K562 (cell line): ENCODE measurements around the gene ECT2. TPM values are rescaled to one million over a fixed set of nuclear protein-coding genes. Genes with fewer than 3 reads are reported as not detected.

Experiments
- CEBPB ChIP-seq: fragments of 450-650 bp; IDR thresholded peaks from 2 replicates; pipeline ENCODE4 v1.6.1; 2016; ENCODE audit warnings: missing genetic modification characterization, missing compliant biosample characterization
- MECOM ChIP-seq: fragments of 250-450 bp; sonication (Bioruptor Pico); IDR thresholded peaks from 2 replicates; pipeline ENCODE4 v1.8.0; 2022; ENCODE audit warnings: inconsistent platforms
- MYC ChIP-seq, 2 experiments: fragments of 250-450 bp in 1 of 2; sonication (Bioruptor Pico) in 1 of 2; IDR thresholded peaks; 2 replicates each; pipeline versions ENCODE4 v1.5.1 to v1.6.1; 2012 to 2021; ENCODE audit warnings: low read depth in 2 of 2, borderline replicate concordance in 1 of 2, improper control_type of control experiment in 1 of 2, low read length in 1 of 2, mild to moderate bottlenecking in 1 of 2, moderate library complexity in 1 of 2
- ZBTB1 ChIP-seq: sonication (generic); formaldehyde crosslinking; IDR thresholded peaks from 2 replicates; pipeline ENCODE4 v1.8.1; 2023; ENCODE audit warnings: missing genetic modification reagents, low read depth, mild to moderate bottlenecking, borderline replicate concordance
- ZNF282 ChIP-seq: sonication (generic); formaldehyde crosslinking; IDR thresholded peaks from 2 replicates; pipeline ENCODE4 v1.8.1; 2023; ENCODE audit warnings: missing genetic modification reagents
- polyA plus RNA-seq, 8 experiments: library from polyadenylated mRNA; depleted of rRNA in 4 of 8; stranded (reverse) in 5 of 8; unstranded in 3 of 8; fragments of >200 nt; fragmentation: Nextera tagmentation in 2 of 8; fragmentation: Illumina TruSeq in 1 of 8; extraction: Ambion mirVana in 2 of 8; extraction: Trizol in 1 of 8; gene quantifications; 2 replicates each; pipeline versions ENCODE4 v1.2.1 to v1.2.3, GENCODE V29; 2011 to 2014; ENCODE audit warnings: inconsistent platforms in 1 of 8, missing spikeins in 1 of 8
- total RNA-seq, 7 experiments: library from RNA; depleted of rRNA in 6 of 7; stranded (reverse); fragments of >200 nt in 6 of 7; fragmentation: Illumina TruSeq in 2 of 7; extraction: Trizol in 2 of 7; gene quantifications; 2 replicates each; pipeline versions ENCODE4 v1.2.1 to v1.2.3, GENCODE V29; 2011 to 2021; ENCODE audit warnings: low replicate concordance in 1 of 7
- TF ChIP-seq, protein P1 (sequence below): sonication (generic); formaldehyde crosslinking; IDR thresholded peaks from 2 replicates; pipeline ENCODE4 v1.8.0; 2022; ENCODE audit warnings: mild to moderate bottlenecking, missing genetic modification reagents
- TF ChIP-seq, protein P2 (sequence below): fragments of 450-650 bp; IDR thresholded peaks from 2 replicates; pipeline ENCODE4 v1.6.1; 2017; ENCODE audit warnings: antibody characterized with exemption, mild to moderate bottlenecking

ECT2 gene
- total and polyA plus RNA-seq, 9 of the 15 experiments (the other 6 are each of a cell fraction or from before 2014, with no cell fraction given), result 19.0 to 53.0 (median 36.5) TPM

DNA sequence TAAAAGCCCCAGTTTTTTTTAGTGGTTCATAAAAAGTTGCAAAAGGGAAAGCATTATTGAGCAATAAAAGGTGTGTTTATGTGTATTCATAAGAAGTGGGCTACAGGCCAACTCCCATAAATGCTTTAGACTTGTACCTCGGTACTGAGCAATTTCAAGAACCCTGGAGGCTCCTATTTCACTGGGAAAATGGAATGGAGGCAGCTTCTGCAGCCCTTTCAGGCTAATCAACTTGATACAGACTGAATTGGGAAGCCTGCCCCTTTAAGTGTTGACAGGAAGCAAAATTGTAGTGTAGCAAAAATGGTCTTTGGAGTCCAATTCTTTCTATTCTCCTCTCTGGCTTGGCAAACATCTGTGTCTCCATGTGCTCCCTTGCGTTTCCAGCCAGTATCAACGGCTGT, 118.8 kb downstream of the ECT2 start (continued):
- TF ChIP-seq MECOM (CRISPR knock-in tag), result 0 out of 2 replicates have a peak, but pooled peaks have one; percentile 28
- TF ChIP-seq, protein P1, sequence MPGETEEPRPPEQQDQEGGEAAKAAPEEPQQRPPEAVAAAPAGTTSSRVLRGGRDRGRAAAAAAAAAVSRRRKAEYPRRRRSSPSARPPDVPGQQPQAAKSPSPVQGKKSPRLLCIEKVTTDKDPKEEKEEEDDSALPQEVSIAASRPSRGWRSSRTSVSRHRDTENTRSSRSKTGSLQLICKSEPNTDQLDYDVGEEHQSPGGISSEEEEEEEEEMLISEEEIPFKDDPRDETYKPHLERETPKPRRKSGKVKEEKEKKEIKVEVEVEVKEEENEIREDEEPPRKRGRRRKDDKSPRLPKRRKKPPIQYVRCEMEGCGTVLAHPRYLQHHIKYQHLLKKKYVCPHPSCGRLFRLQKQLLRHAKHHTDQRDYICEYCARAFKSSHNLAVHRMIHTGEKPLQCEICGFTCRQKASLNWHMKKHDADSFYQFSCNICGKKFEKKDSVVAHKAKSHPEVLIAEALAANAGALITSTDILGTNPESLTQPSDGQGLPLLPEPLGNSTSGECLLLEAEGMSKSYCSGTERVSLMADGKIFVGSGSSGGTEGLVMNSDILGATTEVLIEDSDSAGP (CRISPR knock-in tag), result peak; percentile 63; the same call in 1 of the 2 replicates
- TF ChIP-seq, protein P2, sequence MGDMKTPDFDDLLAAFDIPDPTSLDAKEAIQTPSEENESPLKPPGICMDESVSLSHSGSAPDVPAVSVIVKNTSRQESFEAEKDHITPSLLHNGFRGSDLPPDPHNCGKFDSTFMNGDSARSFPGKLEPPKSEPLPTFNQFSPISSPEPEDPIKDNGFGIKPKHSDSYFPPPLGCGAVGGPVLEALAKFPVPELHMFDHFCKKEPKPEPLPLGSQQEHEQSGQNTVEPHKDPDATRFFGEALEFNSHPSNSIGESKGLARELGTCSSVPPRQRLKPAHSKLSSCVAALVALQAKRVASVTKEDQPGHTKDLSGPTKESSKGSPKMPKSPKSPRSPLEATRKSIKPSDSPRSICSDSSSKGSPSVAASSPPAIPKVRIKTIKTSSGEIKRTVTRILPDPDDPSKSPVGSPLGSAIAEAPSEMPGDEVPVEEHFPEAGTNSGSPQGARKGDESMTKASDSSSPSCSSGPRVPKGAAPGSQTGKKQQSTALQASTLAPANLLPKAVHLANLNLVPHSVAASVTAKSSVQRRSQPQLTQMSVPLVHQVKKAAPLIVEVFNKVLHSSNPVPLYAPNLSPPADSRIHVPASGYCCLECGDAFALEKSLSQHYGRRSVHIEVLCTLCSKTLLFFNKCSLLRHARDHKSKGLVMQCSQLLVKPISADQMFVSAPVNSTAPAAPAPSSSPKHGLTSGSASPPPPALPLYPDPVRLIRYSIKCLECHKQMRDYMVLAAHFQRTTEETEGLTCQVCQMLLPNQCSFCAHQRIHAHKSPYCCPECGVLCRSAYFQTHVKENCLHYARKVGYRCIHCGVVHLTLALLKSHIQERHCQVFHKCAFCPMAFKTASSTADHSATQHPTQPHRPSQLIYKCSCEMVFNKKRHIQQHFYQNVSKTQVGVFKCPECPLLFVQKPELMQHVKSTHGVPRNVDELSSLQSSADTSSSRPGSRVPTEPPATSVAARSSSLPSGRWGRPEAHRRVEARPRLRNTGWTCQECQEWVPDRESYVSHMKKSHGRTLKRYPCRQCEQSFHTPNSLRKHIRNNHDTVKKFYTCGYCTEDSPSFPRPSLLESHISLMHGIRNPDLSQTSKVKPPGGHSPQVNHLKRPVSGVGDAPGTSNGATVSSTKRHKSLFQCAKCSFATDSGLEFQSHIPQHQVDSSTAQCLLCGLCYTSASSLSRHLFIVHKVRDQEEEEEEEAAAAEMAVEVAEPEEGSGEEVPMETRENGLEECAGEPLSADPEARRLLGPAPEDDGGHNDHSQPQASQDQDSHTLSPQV, result 0 out of 2 replicates have a peak, but pooled peaks have one; percentile 18
- no peak for TF ChIP-seq ZBTB1 (CRISPR knock-in tag)
- peak; percentile 65 for TF ChIP-seq CEBPB (tag)
- TF ChIP-seq MYC (IDR thresholded peaks at IDR 0.05; ENCODE audit: low read depth, low read length), result peak; percentile 31; the same call in 1 of the 2 replicates
- TF ChIP-seq MYC (CRISPR knock-in tag; IDR thresholded peaks at IDR 0.05; ENCODE audit: borderline replicate concordance, low read depth), result no peak
- TF ChIP-seq ZNF282 (CRISPR knock-in tag), result no peak
